OCI-LY7 (cell line): Measurements from ENCODE around the gene CHEK1. TPM values are rescaled to one million over a fixed set of nuclear protein-coding genes. Genes with fewer than 3 reads are reported as not detected.
A peak's percentile ranks its signal among the peaks of the same experiment; 100 is the strongest.

Source experiments
- BruUV-seq: library from RNA; stranded (reverse); fragments of 400-500 nt; replicated peaks from 2 replicates; lab custom pipeline; 2021; lab: Mats Ljungman, UMichigan
- CTCF ChIA-PET: fragments of 300-600 bp; sonication (Branson Sonifier 250); formaldehyde crosslinking; loops from one replicate; lab custom pipeline; 2022; ENCODE audit warnings: antibody characterized with exemption; ENCODE audit not compliant: unreplicated experiment; lab: Charles Lee
- POLR2A ChIA-PET: fragments of 300-600 bp; sonication (Branson Sonifier 250); formaldehyde crosslinking; loops from one replicate; lab custom pipeline; 2022; ENCODE audit warnings: antibody characterized with exemption; lab: Charles Lee
- DNase-seq: peaks from one replicate; pipeline ENCODE4 v3.0.0-alpha.2; 2015; ENCODE audit warnings: low spot score
- H2AFZ ChIP-seq: fragments of 200-600 bp; sonication (generic), shearing (Covaris generic); 2 replicates; pipeline ENCODE4 v1.6.1; 2014; ENCODE audit warnings: mild to moderate bottlenecking, antibody characterized with exemption, low read length, moderate library complexity
- H3K27ac ChIP-seq: fragments of 200-600 bp; sonication (generic); 2 replicates; pipeline ENCODE4 v1.5.1; 2014; ENCODE audit warnings: mixed run types, low read depth, mild to moderate bottlenecking, moderate library complexity, low read length, inconsistent platforms; ENCODE audit not compliant: poor library complexity, severe bottlenecking
- H3K36me3 ChIP-seq: fragments of 200-600 bp; sonication (generic); 2 replicates; pipeline ENCODE4 v1.6.1; 2014; ENCODE audit warnings: mild to moderate bottlenecking, antibody characterized with exemption, low read length, moderate library complexity, mixed read lengths; ENCODE audit not compliant: insufficient read depth
- H3K4me1 ChIP-seq: fragments of 200-600 bp; sonication (generic); 2 replicates; pipeline ENCODE4 v1.5.1; 2014; ENCODE audit warnings: mild to moderate bottlenecking, low read length; ENCODE audit not compliant: insufficient read depth, poor library complexity, severe bottlenecking
- H3K4me2 ChIP-seq: fragments of 200-600 bp; sonication (generic); 2 replicates; pipeline ENCODE4 v1.6.1; 2014; ENCODE audit warnings: mild to moderate bottlenecking, low read length
- H3K4me3 ChIP-seq: fragments of 200-600 bp; sonication (generic); 2 replicates; pipeline ENCODE4 v1.5.1; 2014; ENCODE audit warnings: mild to moderate bottlenecking, low read depth, low read length; ENCODE audit not compliant: poor library complexity, severe bottlenecking
- H3K79me2 ChIP-seq: fragments of 200-600 bp; sonication (generic); 2 replicates; pipeline ENCODE4 v1.6.1; 2016; ENCODE audit warnings: low read depth, mild to moderate bottlenecking, low read length, moderate library complexity, mixed read lengths; ENCODE audit not compliant: insufficient read depth
- H3K9me2 ChIP-seq: fragments of 200-600 bp; sonication (generic); 2 replicates; pipeline ENCODE4 v1.6.1; 2016; ENCODE audit warnings: mild to moderate bottlenecking, low read length, mixed read lengths; ENCODE audit not compliant: insufficient read depth
- H3K9me3 ChIP-seq: fragments of 200-600 bp; sonication (generic); 2 replicates; pipeline ENCODE4 v1.6.1; 2014; ENCODE audit warnings: mild to moderate bottlenecking, mixed run types, low read length, mixed read lengths
- H4K20me1 ChIP-seq: fragments of 200-600 bp; sonication (generic); 2 replicates; pipeline ENCODE4 v1.6.1; 2014; ENCODE audit warnings: mild to moderate bottlenecking, antibody characterized with exemption, low read length, moderate library complexity, mixed read lengths; ENCODE audit not compliant: insufficient read depth
- CTCF ChIP-seq: fragments of 200-600 bp; sonication (generic); conservative IDR thresholded peaks from 2 replicates; pipeline ENCODE4 v1.5.1; 2014; ENCODE audit warnings: mild to moderate bottlenecking, antibody characterized with exemption, low read length, moderate library complexity, mixed read lengths
- EZH2phosphoT487 ChIP-seq: fragments of 200-600 bp; sonication (generic); IDR thresholded peaks from 2 replicates; pipeline ENCODE4 v1.6.1; 2018; ENCODE audit warnings: low read depth, borderline replicate concordance, mild to moderate bottlenecking, mixed run types, antibody characterized with exemption, low read length, moderate library complexity, mixed read lengths
- intact Hi-C: fragments of 100-400 bp; cut with micrococcal nuclease; formaldehyde crosslinking; loops from one replicate; pipeline ENCODE4 v1.10.0; 2022; ENCODE audit not compliant: unreplicated experiment
- total RNA-seq, 2 experiments: library from RNA; depleted of rRNA in 1 of 2; stranded (reverse); fragments of >200 nt in 1 of 2; shearing (Covaris generic) in 1 of 2; gene quantifications; 2 replicates each; pipeline ENCODE4 v1.2.3, GENCODE V29; 2014 to 2022

CHEK1 gene
- total RNA-seq, 2 experiments from 2014 or later, result 89.7 to 147 TPM

- Histone ChIP-seq H3K9me3 (no peaks in the 10 kb centered on the region), H3K9me2 (no peaks in the 10 kb centered on the region), H3K4me1 (peaks cover 33% of the 10 kb centered on the region), H3K4me3 (peak overlapping the region; percentile 89), H3K36me3 (peaks cover 79% of the 10 kb centered on the region), H3K4me2 (peak overlapping the region; percentile 77), H2AFZ (peak overlapping the region; percentile 70; the same call in 1 of the 2 replicates), H3K27ac (peak overlapping the region; percentile 88), H4K20me1 (peaks cover 15% of the 10 kb centered on the region; the same call in 1 of the 2 replicates), H3K79me2 (peaks cover 63% of the 10 kb centered on the region)
- DNase-seq, result peak; percentile 77
- ChIA-PET POLR2A (interaction anchor here (0.5 to 4.6 kb wide), 9 partner anchors 9 to 584 kb away, joined by 3 to 31 read pairs (median 7); partner anchors contain the start of genes HYLS1 and STT3A), CTCF (no interaction called here)
- intact Hi-C loops, result loop anchor here (1.0 to 5.0 kb wide), 3 partner anchors 58 to 261 kb away; partner anchors contain the start of genes EI24 and HYLS1
- no TSS peak for BruUV-seq
- TF ChIP-seq CTCF (peak; percentile 75), EZH2phosphoT487 (no peak)
Observed at GRCh38 chr11:125626288-125626950, 1.5 kb downstream of the CHEK1 start.

- POLR2A ChIA-PET, result interaction anchor here (0.7 to 4.6 kb wide), 9 partner anchors 8 to 931 kb away, joined by 3 to 31 read pairs (median 7); partner anchors contain the start of genes HYLS1 and STT3A
- H3K4me1 ChIP-seq, result peaks cover 33% of the 10 kb centered on the region
- no peak overlapping the region for H2AFZ ChIP-seq
Observed at GRCh38 chr11:125627236-125627910, 2.4 kb downstream of the CHEK1 start.

More at GRCh38 chr11:125627236-125627910, 2.4 kb downstream of the CHEK1 start:
- H3K4me3 ChIP-seq, result peak overlapping the region; percentile 89
- CTCF ChIA-PET, result no interaction called here
- TSS peak; percentile 50 for BruUV-seq
- H3K36me3 ChIP-seq, result peaks cover 79% of the 10 kb centered on the region
- no peaks in the 10 kb centered on the region for H3K9me2 ChIP-seq
- H3K4me2 ChIP-seq, result peak overlapping the region; percentile 77
- TF ChIP-seq EZH2phosphoT487, result no peak
- TF ChIP-seq CTCF, result no peak
- peak overlapping the region; percentile 88 for H3K27ac ChIP-seq
- DNase-seq, result no peak
- H3K79me2 ChIP-seq, result peaks cover 72% of the 10 kb centered on the region
- H4K20me1 ChIP-seq, result peaks cover 15% of the 10 kb centered on the region; the same call in 1 of the 2 replicates
- intact Hi-C loops, result loop anchor here (2.0 to 5.0 kb wide), 2 partner anchors 59 to 260 kb away; partner anchors contain the start of genes EI24 and HYLS1
- no peaks in the 10 kb centered on the region for H3K9me3 ChIP-seq
